ENCODE measurements around the gene ITPA.

ITPA gene

DNA sequence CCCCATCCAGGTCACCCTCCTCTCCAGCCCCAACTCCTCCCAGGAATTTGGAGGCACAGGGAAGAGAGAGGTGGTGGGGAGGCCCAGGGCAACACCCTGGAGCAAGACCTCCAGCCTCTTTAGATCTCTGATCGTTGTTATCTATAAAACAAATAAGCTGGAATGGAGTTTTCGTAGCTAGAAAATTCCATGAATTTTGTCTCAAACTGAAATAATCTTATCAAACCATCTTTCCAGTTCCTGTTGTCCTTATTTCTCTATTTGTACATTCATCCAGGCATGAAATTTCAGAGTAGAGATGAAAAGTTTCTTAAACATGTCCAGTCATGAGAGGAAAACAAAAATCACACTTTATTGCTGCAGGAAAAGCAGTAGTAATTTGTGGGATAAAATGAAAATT lies 35.9 kb downstream of the ITPA start:
- TF ChIP-seq, protein P1, sequence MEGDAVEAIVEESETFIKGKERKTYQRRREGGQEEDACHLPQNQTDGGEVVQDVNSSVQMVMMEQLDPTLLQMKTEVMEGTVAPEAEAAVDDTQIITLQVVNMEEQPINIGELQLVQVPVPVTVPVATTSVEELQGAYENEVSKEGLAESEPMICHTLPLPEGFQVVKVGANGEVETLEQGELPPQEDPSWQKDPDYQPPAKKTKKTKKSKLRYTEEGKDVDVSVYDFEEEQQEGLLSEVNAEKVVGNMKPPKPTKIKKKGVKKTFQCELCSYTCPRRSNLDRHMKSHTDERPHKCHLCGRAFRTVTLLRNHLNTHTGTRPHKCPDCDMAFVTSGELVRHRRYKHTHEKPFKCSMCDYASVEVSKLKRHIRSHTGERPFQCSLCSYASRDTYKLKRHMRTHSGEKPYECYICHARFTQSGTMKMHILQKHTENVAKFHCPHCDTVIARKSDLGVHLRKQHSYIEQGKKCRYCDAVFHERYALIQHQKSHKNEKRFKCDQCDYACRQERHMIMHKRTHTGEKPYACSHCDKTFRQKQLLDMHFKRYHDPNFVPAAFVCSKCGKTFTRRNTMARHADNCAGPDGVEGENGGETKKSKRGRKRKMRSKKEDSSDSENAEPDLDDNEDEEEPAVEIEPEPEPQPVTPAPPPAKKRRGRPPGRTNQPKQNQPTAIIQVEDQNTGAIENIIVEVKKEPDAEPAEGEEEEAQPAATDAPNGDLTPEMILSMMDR (IDR thresholded peaks at IDR 0.05; ENCODE audit: borderline replicate concordance, insufficient read depth, low read depth, low read length), result no peak
- no peak overlapping the region for H3K4me3 ChIP-seq (ENCODE audit: low read depth, low read length)

DNA sequence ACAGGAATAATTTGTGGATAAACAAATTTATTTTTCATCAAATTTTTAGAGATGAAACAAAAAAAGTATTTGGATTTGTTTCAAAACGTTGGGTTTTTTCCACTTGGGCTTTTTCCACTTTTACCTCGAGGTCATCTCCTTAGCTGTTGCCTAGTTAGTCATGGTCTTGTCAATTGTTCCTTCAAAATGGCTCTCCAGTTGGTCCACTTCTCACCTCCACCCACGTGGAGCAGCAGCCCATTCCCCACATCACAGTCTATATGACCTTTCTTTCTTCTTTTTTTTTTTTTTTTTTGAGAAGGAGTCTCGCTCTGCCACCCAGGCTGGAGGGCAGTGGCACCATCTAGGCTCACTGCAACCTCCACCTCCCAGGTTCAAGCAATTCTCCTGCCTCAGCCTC lies 36.4 kb downstream of the ITPA start:
- TF ChIP-seq, protein P1 (IDR thresholded peaks at IDR 0.05; ENCODE audit: borderline replicate concordance, insufficient read depth, low read depth, low read length), result no peak
- no peak overlapping the region for H3K4me3 ChIP-seq (ENCODE audit: low read depth, low read length)

DNA sequence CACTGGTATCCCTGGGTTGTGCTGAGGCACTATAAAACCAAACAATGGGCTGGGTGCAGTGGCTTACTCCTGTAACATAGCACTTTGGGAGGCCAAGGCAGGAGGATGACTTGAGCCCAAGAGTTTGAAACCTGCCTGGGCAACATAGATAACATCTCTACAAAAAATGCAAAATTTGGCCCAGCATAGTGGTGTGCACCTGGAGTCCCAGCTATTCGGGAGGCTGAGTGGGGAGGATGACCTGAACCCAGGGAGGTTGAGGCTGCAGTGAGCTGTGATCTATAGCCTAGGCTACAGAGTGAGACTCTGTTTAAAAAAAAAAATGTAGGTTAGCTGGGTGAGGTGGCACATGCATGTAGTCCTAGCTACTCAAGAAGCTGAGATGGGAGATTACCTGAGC lies 37.4 kb downstream of the ITPA start:
- H3K4me3 ChIP-seq (ENCODE audit: low read depth, low read length), result no peak overlapping the region
- TF ChIP-seq, protein P1 (IDR thresholded peaks at IDR 0.05; ENCODE audit: borderline replicate concordance, insufficient read depth, low read depth, low read length), result no peak

DNA sequence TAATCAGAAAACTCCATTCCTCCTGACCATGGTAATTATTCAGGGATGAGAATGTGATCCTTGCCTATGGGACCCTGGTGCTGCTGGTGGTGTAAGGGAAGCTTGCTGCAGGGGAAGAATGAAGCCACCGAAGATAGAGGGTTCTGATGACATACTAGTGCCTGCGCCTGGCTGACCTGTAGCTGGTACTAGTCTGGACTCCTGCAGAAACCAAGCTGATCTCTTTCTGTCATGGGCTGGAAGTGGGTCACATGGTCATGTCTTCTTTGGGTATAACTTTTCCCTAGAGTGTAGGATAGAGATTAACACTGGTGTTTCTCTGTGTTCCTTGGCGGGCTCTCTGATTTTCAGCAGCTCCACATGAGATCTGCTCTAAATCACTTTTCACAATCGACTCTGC lies 38.3 kb downstream of the ITPA start:
- no peak overlapping the region for H3K4me3 ChIP-seq (ENCODE audit: low read depth, low read length)
- TF ChIP-seq, protein P1 (IDR thresholded peaks at IDR 0.05; ENCODE audit: borderline replicate concordance, insufficient read depth, low read depth, low read length), result no peak

DNA sequence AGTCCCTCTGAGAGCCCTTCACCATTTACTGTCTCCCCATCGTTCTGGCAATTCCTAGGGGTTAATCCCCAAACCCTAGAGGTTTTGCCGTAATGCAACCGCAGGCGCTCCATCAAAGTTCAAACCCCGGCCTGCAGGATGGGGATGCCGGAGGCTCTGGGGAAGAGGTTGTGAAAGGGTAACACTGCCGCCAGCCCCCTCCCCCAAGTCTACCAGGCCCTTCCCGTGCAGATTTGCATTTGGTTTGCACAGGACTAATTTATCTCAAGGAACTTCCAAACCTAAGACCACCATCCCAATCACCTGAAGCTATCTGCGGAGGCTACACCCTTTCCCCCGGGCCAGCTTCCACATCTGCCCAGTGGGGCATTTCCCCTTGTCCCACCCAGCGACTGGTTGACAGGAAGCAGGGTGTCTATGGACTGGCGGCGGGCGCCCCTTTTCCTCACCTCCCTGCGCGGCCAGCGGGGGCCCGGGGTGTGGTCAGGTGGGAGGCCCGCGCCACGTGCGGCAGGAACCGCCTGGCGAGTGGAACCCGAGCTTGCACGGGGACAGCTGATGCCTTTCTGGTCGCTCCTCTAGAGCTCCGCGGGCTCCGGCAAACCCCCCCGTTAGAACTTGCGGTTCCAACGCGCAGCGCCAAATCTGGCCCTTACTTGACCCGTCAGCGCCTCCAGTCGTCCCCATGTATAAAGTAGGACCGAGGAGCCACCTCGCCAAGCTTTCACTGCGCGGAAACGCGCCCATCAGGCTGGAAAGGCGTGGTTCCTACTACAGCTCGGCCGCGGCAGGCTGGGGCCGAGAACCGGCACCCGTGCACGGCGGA lies 39.1 kb downstream of the ITPA start:
- H3K4me3 ChIP-seq (ENCODE audit: low read depth, low read length), result no peak overlapping the region
- TF ChIP-seq, protein P1 (IDR thresholded peaks at IDR 0.05; ENCODE audit: borderline replicate concordance, insufficient read depth, low read depth, low read length), result no peak

DNA sequence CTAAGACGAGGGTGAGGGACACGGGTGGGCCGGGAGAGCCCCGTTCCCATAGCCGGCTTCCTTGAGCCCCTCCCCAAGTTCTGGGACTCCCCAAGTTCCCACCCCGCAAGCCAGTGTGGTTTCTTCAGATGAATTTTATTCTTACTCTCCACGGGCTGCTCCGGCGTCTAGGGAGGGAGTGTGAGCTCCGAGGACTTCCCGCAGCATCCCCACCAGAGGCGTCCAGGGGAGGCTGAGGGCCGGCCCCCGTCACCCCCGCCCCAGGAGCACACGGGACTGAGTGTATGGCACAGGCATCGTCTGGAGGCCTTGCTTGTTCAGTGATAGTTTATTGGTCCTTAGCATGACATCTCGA lies 39.7 kb downstream of the ITPA start:
- H3K4me3 ChIP-seq (ENCODE audit: low read depth, low read length), result no peak overlapping the region

DNA sequence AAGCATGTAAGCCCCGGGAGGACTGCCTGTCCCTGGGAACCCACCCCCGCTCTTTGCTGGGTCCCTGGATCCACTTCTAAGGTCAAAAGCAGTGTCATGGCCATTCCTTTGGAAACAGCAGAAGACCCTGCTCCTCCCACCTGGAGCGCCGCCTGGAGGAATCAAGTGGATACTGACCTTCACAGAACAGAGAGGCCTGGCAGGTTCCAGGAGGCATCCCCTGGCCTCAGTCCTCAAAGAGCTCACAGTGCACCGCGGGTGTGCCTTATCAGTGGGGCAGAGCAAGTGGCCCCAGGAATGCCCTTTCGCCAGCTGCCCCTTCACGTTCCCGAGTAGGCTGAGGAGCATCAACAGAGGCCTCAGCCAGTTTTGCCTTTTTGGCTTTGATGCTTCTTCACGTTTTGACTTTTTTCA lies 40.8 kb downstream of the ITPA start:
- no peak overlapping the region for H3K4me3 ChIP-seq (ENCODE audit: low read depth, low read length)
- TF ChIP-seq, protein P1 (IDR thresholded peaks at IDR 0.05; ENCODE audit: borderline replicate concordance, insufficient read depth, low read depth, low read length), result no peak; the same call in 1 of the 2 replicates

More for the DNA sequence above, 39.7 kb downstream of the ITPA start:
- TF ChIP-seq, protein P1 (IDR thresholded peaks at IDR 0.05; ENCODE audit: borderline replicate concordance, insufficient read depth, low read depth, low read length), result no peak
